Measurements from ENCODE around the gene CHFR.
A peak's percentile ranks its signal among the peaks of the same experiment; 100 is the strongest.
"Not testable (repeated sequence)": the region's sequence is repeated elsewhere in the genome, so short reads cannot be mapped to it uniquely, and the experiment has no call there.

The CHFR gene

GRCh38 chr12:132839558-132840235 lies 47.7 kb downstream of the CHFR start:
- no peak for DNase-seq

GRCh38 chr12:132838410-132839080 lies 48.9 kb downstream of the CHFR start:
- DNase-seq, result no peak

GRCh38 chr12:132837693-132838409 lies 49.6 kb downstream of the CHFR start:
- DNase-seq, result no peak

GRCh38 chr12:132836795-132837331 lies 50.5 kb downstream of the CHFR start:
- DNase-seq, result no peak

- DNase-seq, result not testable (repeated sequence)
Observed at GRCh38 chr12:132836230-132836629, 51.2 kb downstream of the CHFR start.

DNA sequence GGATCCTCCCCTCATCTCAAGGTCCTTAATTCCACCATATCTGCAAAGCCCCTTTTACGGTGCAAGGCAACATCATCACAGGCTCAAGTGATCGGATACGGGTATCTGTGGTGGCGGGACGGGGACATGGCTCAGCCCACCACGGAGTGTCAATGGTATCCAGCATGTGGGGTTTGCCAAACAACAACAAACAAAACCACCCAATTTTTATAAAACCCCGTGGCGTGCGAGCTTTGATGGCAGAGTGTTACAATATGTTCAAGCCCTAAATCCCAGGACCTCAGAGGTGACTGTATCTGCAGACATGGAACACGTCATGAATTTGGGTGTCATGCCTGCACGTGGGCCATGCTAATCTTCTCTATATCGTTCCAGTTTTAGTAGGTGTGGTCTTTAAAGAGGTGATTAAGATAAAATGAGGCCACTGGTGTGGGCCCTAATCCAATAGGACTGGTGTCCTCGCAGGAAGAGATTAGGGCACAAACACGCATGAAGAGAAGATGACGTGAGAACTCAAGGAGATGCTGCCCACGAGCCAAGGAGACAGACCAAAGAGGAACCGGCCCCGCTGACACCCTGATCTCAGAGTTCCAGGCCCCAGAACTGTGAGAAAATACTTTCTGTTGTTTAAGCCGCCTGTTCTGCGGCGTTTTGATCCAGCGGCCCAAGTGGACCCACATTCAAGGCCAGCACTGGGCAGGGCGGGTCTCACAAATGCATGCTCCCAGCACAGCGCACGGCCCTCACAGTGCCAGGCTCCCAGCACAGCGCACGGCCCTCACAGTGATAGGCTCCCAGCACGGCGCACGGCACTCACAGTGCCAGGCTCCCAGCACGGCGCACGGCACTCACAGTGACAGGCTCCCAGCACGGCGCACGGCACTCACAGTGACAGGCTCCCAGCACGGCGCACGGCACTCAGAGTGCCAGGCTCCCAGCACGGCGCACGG lies 52.1 kb downstream of the CHFR start:
- DNase-seq, result no peak

- DNase-seq, result no peak
Observed at GRCh38 chr12:132834181-132834711, 53.2 kb downstream of the CHFR start.

GRCh38 chr12:132833341-132833740 lies 54.1 kb downstream of the CHFR start:
- no peak for DNase-seq

GRCh38 chr12:132831771-132832170 lies 55.6 kb downstream of the CHFR start:
- DNase-seq, result no peak

- DNase-seq, result peak; percentile 59
Observed at GRCh38 chr12:132828706-132829534, 58.5 kb downstream of the CHFR start, which contains the start of gene GOLGA3. GOLGA3 (minus strand) TSS chr12:132828869; CDS start chr12:132822128, 6,741 bp downstream.

GRCh38 chr12:132827763-132828703 lies 59.4 kb downstream of the CHFR start:
- peak; percentile 12 for DNase-seq

DNA sequence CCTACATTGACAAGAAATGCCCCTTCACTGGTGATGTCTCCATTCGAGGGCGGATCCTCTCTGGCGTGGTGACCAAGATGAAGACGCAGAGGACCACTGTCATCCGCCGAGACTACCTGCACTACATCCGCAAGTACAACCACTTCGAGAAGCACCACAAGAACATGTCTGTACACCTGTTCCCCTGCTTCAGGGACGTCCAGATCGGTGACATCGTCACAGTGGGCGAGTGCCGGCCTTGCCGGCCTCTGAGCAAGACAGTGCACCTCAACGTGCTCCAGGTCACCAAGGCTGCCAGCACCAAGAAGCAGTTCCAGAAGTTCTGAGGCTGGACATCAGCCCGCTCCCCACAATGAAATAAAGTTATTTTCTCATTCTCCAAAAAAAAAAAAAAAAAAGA lies 61.5 kb downstream of the CHFR start:
- no peak for DNase-seq

DNA sequence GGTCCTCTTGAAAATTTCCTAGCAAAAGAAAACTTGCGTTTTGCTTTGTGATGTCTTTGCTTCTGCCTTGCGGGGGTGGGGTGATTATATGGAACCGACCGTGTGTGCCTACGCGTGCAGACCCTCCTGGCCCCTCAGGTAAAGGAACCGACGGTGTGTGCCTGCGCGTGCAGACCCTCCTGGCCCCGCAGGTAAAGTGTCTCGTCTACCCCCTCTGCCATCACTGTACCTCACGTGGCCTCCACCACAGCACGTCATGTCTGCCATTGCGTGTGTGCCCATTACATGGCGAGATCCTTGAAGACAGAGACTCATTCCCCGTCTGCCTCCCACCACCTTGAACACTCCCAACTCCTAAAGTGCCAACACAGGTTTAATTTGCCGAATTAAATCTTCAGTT lies 62.3 kb downstream of the CHFR start:
- no peak for DNase-seq

- no peak for DNase-seq
Observed at GRCh38 chr12:132824053-132824452, 63.4 kb downstream of the CHFR start.

DNA sequence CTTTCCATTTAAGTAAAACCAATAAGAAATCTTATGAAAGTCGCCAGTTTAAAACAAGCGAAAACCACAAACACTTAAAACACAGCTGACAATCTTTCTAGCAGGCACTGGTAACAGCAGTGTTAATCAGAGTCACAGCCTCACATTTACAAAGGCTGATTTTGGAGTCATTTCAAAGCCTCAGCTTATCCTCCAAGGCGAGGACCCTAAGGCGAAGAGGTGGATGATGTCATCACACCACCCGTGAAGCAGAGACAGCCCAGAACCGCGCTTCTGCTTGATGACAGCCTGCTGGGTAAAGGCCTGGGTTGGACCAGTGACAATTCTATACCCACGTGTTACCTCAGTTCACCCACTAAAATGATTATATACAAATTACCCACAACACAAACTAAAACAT lies 68.8 kb downstream of the CHFR start:
- no peak for DNase-seq

DNA sequence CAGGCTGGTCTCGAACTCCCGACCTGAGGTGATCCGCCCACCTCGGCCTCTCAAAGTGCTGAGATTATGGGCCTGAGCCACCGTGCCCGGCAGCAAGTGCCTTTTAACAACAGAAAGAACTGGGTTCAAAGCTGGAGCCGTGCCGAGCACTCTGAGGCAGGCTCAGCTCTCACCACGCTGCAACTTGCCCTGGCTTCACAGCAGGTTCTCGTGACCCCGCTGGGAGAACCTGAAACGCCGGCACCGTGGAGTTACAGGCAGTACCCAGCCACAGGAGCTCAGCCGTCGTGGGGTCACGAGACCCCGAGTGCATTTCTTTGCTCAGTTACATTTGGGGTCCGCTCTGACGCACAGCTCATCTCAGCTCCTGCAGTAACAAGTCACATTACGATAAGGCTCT lies 73.2 kb downstream of the CHFR start:
- no peak for DNase-seq

GRCh38 chr12:132813443-132813842 lies 74.0 kb downstream of the CHFR start:
- no peak for DNase-seq

GRCh38 chr12:132812631-132813305 lies 74.6 kb downstream of the CHFR start:
- DNase-seq, result no peak

- not testable (repeated sequence) for DNase-seq
Observed at GRCh38 chr12:132809391-132809790, 78.0 kb downstream of the CHFR start.
